Astrocyte (in vitro differentiated cells and primary cell): ENCODE measurements around the gene SPOPL.

Source experiments
- CTCF ChIP-seq: IDR thresholded peaks from 2 replicates; pipeline ENCODE4 v1.5.1; 2011; ENCODE audit warnings: low read depth, mild to moderate bottlenecking, inconsistent platforms, low read length, moderate library complexity; ENCODE audit not compliant: insufficient read depth
- EZH2 ChIP-seq: IDR thresholded peaks from 2 replicates; pipeline ENCODE4 v1.6.1; 2012; ENCODE audit warnings: mild to moderate bottlenecking, low read length, inconsistent platforms; ENCODE audit not compliant: insufficient read depth

- no peak for TF ChIP-seq CTCF
- no peak for TF ChIP-seq EZH2
These were observed 47.8 kb upstream of the SPOPL start for GRCh38 chr2:138453815-138454214.
